HL-60/S4 treated with retinoic acid at 250 ng/mL for 4 days and 3 days (cell line): Measurements from ENCODE around the gene EPB41.
"Not testable (repeated sequence)": the region's sequence is repeated elsewhere in the genome, so short reads cannot be mapped to it uniquely, and the experiment has no call there.

Experiments used
- in situ Hi-C: fragments of 300-500 bp; cut with MboI; formaldehyde crosslinking; loops from 2 replicates; pipeline ENCODE4 v1.7.0; 2022; ENCODE audit warnings: low sequenced_read_pairs

Gene EPB41

GRCh38 chr1:29043274-29043965, 129.1 kb downstream of the EPB41 start:
- in situ Hi-C loops, result no loop called here

GRCh38 chr1:29044010-29044409, 129.6 kb downstream of the EPB41 start:
- in situ Hi-C loops, result no loop called here

- in situ Hi-C loops, result not testable (repeated sequence)
Measured at GRCh38 chr1:29045663-29046062, 131.3 kb downstream of the EPB41 start.

DNA sequence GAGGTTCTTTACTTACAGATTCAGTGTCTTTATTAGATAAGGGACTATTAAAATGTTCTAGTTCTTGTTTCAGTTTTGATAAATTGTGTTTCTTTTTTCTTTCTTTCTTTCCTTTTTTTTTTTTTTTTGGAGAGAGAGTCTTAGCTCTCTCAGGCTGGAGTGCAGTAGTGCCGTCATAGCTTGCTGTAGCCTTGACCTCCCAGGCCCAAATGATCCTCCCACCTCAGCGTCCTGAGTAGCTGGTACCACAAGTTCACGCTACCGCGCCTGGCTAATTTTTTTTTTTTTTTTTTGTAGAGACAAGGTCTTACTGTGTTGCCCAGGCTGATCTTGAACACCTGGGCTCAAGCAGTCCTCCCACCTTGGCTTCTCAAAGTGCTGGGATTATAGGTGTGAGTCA, 132.8 kb downstream of the EPB41 start:
- in situ Hi-C loops, result no loop called here

DNA sequence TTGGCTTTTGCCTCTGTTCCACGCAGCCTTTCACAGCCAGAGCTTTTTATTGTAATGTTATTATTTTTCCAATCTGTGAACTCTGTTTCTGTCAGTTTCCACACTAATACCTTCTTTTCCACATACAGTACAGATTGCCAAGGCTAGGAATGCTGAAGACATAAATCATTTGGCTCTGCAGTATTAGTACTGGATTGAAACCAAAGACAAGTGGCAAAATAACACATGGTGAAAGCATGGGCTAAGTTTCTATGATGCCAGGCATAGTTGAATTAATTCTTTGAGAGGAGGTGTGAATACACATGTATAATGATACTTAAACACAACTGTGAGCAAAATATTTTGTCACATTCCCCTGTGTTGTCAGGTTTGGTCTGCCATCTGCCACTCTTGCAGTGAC, 135.8 kb downstream of the EPB41 start:
- in situ Hi-C loops, result no loop called here

DNA sequence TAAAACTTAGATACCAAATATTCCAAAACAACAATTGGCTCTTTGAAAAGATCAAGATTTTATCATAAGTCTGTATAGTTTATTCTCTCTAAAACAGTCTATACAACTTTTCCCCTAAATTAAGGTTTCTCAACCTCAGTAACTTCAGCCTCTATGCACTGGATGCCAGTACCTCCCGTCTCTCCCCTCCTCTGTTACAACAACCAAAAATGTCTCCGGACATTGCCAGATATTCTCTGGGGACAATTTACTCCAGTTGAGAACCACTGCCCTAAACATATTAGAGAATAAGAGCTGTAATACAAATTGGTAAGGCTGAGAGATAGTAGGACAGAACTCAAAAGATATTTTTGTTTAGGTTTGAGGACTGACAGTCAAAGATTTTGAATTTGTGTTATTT, 137.7 kb downstream of the EPB41 start:
- in situ Hi-C loops, result no loop called here

DNA sequence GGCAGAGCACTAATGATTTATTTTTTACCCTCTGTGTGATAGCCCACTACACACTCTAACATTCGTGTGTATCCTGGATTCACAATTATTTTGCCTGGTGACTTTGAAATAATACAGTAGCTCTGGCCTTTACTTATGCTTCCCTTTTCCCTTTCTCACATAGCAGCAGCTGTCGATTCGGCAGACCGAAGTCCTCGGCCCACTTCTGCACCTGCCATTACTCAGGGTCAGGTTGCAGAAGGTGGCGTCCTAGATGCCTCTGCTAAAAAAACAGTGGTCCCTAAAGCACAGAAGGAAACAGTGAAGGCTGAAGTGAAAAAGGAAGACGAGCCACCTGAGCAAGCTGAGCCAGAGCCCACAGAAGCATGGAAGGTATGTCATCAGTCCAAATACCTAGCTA, 138.6 kb downstream of the EPB41 start:
- in situ Hi-C loops, result no loop called here

- in situ Hi-C loops, result no loop called here
Measured at GRCh38 chr1:29055160-29055559, 140.8 kb downstream of the EPB41 start.

- in situ Hi-C loops, result no loop called here
Measured at GRCh38 chr1:29056256-29056655, 141.9 kb downstream of the EPB41 start.

- in situ Hi-C loops, result no loop called here
Measured at GRCh38 chr1:29057700-29058099, 143.3 kb downstream of the EPB41 start.

- in situ Hi-C loops, result no loop called here
Measured at GRCh38 chr1:29062157-29062942, 148.0 kb downstream of the EPB41 start.

DNA sequence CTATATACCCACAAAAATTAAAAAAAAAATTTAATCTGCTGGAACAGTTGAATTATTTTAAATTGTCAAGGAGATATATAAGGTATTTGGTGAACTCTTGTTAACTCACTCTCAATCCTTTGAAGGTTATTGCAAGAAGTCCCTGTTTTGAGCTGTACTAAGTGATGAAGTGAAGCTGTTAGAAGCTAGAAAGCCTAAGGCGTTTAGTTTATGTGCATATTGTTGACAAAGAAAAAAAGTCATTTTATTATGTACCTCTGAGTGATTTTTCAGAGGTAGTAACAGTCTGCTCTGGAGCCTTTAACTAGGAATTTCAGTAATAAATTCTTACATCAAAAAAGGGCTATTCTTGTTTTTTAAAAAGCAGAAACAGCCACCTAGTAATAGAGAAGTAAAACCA, 149.7 kb downstream of the EPB41 start:
- in situ Hi-C loops, result no loop called here

- in situ Hi-C loops, result no loop called here
Measured at GRCh38 chr1:29077155-29077554, 162.8 kb downstream of the EPB41 start.

- in situ Hi-C loops, result not testable (repeated sequence)
Measured at GRCh38 chr1:29079916-29080629, 165.7 kb downstream of the EPB41 start.

DNA sequence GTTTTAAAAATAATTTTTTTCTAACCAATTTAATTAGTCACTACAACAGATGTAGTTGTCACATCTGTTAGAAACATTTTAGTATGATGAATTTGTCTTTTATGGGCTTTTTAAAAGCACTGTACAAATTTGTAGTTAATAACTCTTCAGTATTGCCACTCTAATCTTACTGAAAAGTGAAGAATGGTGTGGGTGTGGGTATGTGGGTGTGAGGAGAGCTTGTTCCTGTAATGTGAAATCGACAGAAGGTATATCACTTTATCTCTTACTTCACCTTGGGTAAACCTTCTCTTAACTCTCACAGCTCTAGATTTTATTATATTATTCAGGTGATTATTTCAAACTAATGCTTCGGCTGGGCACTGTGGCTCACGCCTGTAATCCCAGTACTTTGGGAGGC, 166.8 kb downstream of the EPB41 start:
- in situ Hi-C loops, result no loop called here

- in situ Hi-C loops, result no loop called here
Measured at GRCh38 chr1:29082519-29082918, 168.2 kb downstream of the EPB41 start.

DNA sequence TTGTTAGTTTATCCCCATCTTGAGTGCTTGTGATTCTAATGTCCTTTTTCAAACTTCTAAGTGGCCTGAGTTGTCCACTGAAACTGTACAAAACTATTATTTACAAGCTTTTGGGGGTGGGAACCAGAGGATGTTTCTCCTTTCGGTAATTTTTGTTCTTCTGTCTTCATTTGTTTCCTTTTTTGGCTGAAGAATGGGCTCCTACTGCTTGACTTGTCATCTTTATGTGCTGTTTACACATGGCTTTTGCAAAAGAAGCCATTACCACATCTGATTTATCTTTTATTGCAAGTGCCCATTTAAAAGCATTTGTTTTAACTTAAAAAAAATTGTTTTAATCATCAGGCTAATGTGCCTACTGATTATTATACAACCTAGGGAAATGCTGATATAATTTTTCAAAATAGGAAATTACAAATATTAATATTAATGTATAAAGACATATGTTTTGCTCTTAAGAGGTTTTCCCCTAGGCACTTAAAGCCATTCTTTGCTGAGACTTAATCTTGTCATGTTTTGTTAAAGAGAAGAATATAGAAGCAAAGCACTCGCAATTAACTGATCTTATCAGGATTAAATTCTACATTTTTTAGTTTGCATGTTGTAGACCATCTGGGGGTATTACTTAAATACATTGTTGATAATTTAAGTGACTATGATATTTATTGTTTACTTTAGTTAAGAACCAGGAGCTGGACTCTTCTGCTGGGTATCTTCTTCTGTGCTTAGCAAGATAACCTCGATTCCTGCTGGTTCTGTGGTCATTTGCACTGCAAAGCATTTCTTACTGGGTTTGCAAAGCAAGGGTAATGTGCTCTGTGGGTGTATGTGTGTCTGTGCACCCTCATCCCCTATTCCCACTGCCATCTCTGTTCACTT, 169.2 kb downstream of the EPB41 start:
- in situ Hi-C loops, result no loop called here

- in situ Hi-C loops, result no loop called here
Measured at GRCh38 chr1:29084196-29084521, 169.8 kb downstream of the EPB41 start.

DNA sequence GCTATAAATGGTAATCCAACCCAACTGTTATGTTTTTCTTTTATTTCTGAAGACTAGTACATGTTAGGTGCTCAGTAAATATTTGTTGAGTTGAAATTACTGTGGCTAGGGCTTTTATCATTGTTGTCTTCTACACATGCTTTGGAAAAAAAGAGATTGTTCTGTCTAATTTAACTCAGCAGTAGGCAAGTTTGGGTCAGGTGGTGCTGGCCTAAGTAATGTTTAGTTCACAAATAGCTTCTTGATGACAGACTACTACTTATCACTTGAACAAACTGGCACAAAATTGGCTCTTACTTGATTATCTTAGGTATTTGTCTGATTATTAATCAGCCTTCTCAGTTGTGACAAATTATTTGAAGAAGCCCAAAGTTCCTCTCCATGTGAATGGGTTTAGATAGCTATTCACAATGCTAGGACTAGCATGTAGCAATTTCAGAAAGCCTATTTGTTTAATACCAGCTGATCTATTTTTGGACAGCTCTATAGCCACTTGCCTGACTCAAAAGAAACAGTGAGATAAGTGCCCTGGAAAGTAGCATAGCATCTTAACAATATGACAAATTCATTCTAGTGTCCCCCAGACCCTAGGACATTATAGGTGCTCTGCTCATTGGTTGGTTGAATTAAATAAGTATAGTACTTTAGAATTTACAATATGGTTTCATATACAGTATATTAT, 176.7 kb downstream of the EPB41 start:
- in situ Hi-C loops, result no loop called here

DNA sequence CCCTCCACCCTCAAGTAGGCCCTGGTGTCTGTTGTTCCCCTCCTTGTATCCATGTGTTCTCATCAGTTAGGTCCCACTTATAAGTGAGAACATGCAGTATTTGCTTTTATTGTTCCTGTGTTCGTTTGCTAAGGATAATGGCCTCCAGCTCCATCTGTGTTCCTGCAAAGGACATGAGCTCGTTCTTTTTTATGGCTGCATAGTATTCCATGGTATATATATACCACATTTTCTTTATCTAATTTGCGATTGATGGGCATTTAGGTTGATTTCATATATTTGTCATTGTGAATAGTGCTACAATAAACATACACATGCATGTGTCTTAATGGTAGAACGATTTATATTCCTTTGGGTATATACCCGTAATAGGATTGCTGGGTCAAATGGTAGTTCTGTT, 178.3 kb downstream of the EPB41 start:
- in situ Hi-C loops, result not testable (repeated sequence)
